Putamen (tissue), 1 donor: ENCODE measurements around the gene HERPUD1.
"Not testable (repeated sequence)": the region's sequence is repeated elsewhere in the genome, so short reads cannot be mapped to it uniquely, and the experiment has no call there.

Experiments
- DNase-seq: peaks from one replicate; pipeline ENCODE4 v3.0.0-alpha.2; 2016; ENCODE audit warnings: low spot score

Gene HERPUD1

DNA sequence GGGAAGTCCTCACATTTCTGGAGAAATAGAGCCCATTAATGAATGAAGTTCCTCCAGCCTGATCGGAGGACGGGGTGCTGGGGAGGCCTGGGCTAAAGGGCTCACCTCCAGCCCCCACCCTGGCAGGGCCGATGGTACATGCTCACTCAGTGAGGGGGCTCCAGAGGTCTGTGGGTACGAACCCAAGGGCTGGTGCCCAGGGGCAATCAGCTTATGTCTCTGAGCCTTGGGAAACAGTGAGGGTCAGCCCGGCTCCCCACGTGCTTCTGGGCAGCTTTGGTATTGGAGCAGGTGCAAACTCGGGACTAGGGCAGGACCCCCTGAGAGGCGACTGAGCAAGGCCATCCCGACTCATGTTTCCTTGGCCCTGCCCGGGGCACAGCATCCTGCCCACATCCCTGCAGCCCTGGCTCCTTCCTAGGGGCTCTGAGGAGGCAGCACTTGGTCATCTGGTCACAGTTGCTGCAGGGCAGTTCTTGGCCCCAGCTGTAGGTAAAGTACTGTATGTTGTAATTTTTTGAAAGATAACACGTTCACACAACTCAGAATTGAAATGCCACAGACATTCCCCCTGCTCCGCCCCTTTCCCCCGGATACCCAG lies 28.8 kb downstream of the HERPUD1 start:
- no peak for DNase-seq

DNA sequence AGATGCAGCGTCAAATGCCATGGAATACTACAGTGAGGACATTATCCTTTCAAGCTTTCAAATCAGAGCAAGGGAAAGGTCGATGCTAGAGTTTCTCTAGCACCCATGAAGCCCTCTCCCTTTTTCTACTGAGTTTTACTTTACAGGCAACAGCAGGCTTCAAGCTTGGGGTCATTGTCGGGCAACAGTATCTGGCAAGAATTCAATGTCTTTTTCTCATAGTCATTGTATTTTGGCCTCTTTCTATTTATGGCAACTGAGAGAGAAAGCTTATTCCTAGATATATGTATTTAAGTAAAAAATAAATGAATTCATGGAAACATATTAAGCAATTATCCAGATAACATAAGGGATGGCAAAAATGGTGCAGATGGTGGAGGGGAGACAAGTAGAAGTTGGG lies 29.4 kb downstream of the HERPUD1 start:
- DNase-seq, result no peak

DNA sequence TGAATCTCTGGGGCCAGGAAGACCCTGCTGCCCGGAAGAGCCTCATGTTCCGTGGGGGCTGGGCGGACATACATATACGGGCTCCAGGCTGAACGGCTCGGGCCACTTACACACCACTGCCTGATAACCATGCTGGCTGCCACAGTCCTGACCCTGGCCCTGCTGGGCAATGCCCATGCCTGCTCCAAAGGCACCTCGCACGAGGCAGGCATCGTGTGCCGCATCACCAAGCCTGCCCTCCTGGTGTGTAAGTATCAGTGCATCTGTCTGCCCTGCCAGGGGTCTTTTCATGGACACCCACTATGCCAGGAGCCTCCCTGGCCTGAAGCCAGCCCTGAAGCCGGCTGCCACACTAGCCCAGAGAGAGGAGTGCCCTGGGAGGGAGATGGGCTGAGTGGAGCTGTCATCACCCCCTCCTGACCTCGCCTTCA lies 29.9 kb downstream of the HERPUD1 start, which contains the start of gene CETP:
CETP (plus strand) TSS at position 100 of the 431 bp plus-strand sequence; CDS start at position 130, 30 bp downstream.
- no peak for DNase-seq

DNA sequence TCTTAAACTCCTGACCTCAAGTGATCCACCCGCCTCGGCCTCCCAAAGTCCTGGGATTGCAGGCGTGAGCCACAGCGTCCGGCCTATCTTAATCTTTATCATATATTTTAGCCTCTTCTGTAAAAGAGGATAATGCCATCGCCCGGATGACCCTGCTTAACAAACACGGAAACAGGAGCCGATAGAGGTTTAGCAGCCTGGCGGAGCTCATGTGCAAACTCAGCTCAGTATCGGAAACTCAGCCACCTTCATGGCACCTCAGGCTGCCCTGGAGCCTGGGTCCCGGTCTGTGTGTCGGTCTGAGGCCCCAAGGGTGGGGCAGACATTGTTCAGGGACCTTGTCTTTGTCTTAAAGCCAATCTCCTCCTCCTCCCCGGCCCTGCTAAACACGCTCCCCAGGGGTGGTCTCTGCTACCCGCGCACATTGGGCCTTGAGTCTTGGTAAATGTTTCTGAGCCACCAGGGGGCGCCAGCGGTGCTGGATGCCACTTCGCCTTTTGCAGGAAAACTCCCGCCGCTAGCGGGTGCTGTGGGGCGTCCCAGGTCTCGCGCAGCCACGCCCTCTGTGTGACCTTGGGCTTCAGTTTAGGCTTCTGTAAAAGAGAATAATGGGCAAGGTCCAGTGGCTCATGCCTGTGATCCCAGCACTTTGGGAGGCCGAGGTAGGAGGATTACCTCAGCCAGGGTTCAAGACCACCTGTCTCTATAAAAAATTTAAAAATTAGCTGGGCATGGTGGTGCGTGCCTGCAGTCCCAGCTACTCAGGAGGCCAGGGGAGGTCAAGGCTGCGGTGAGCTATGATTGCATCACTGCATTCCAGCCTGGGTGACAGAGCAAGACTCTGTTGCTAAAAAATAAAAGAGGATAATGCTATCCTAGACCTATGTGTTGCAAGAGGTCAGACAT lies 32.6 kb downstream of the HERPUD1 start:
- peak; percentile 58 for DNase-seq

DNA sequence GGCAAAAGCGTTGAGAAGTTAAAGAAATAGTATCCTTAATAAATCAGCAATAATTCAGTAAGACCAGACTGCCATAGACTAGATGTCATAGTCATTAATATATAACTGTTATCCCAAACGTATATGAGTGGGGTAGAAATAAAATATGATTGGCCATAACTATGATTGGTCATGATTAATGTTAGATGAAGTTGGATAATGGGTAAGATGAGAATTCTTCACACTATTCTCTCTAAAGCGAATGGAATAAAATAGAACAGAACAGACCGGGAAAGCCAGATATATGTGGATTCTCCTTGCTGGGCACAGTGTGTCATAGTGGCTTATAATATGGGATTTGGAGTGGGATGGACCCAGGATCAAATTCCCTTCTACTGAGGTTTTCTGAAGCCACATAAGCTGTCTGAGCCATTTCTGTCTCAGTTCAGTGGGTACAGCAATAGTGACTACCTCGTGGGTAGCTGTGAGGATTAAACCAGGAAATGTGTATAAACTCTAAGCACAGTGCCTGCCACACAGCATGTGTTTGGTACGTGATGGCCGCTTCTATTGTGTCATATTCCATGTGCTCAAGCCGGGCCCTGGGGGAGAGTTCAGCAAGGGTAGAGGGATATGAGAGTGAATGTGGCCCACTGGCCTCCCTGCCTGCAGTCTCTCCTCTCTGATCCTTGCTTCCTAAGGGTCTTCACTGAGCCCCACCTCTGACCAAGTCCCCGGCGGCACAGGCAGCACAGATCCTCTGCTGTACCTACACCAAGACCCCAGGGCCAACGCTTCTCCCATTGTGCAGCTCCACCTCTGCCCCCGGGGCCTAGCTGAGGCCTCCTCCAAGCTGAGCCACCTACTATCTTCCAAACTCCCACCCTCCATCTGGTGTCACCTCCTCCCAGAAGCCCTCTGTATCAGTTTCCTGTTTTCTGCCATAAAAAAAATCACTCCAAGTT lies 33.5 kb downstream of the HERPUD1 start:
- DNase-seq, result no peak

DNA sequence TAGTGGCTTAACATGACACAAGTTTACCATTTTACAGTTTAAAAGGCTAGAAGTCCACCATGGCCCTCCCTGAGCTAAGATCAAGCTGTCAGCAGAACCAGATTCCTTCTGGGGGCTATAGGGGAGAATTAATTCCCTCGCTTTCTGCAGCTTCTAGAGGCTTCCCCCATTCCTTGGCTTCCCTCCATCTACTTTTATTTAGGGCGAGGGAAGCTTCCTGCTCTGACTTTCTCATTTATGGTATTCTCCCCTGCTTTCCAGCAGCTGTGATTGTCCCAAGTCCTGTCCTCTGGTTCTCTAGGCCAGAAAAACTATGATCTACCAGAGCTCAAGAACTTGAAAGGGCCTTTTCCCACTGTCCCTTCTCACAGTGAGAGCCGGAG lies 34.1 kb downstream of the HERPUD1 start:
- DNase-seq, result no peak

DNA sequence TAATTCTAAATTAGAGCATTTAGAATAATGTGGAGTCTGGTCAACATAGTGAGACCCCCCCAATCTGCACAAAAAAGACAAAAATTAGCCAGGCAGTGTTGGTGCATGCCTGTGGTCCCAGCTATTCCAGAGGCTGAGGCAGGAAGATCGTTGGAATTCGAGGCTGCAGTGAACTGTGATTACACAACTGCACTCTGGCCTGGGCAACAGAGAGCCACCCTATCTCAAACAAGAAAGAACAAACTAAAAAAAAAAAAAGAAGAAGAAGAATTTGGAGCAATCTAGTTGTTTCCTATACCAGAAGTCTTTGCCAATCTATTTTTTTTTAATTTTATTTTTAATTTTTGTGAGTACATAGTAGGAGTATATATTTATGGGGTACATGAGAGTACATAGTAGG lies 35.8 kb downstream of the HERPUD1 start:
- DNase-seq, result no peak

DNA sequence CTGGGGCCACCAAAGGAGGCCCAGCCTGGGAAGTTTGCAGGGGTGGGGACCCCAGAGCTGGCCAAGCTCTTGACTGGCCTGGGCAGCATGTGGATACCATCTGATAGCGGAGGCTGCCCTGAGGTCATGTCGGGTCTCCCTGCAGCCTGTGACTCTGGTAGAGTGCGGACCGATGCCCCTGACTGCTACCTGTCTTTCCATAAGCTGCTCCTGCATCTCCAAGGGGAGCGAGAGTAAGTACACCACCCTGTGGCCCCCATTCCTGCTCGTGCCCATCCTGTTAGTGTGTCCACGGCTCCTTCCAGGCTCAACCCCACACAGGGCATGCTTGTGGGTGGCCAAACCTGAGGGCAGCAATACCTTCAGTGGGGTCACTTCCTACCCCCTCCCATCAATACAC lies 37.8 kb downstream of the HERPUD1 start:
- DNase-seq, result no peak

DNA sequence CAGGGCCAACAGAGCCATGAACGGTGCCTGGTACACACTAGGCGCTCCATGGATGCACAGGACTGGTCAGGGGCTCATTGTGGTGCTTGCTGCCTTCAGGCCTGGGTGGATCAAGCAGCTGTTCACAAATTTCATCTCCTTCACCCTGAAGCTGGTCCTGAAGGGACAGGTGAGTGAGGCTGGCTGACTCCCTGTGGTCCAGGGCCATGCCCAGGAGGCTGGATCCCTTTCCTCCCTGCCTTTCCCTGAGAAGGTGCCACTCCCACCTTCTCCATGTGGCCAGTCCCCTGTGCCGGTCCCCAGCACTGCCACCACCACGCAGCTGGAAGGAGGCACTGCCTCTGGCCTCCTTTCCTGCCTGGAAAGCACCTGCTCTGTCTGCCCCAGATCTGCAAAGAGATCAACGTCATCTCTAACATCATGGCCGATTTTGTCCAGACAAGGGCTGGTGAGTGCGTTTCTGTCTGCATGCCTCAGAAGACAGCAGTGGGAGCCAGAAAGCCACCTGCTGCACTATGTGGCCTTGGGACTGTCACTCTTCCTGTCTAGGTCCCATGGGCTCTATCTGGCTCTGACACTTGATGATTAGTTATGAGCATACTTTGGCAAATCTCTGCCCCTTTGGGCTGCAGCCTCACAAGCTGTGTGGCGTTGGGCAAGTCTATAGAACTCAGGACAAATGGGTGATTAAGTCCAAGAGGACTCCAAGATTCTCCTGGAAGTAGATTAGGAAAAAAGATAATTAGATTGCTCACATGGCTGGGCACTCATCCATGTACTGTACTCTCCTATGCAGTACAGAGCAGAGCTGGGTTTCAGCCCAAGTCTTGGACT lies 39.2 kb downstream of the HERPUD1 start:
- DNase-seq, result no peak

DNA sequence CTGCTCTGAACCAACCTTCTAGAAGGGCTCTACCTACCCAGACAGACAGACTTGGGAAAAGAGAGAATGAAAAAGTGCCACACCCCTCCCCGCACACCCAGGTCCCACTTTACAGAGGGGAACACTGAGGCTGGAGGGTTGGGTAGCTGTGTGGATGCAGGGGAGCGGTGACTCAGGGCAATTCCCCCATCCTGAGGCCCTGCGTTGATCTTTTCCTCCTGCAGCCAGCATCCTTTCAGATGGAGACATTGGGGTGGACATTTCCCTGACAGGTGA lies 39.8 kb downstream of the HERPUD1 start:
- DNase-seq, result no peak

DNA sequence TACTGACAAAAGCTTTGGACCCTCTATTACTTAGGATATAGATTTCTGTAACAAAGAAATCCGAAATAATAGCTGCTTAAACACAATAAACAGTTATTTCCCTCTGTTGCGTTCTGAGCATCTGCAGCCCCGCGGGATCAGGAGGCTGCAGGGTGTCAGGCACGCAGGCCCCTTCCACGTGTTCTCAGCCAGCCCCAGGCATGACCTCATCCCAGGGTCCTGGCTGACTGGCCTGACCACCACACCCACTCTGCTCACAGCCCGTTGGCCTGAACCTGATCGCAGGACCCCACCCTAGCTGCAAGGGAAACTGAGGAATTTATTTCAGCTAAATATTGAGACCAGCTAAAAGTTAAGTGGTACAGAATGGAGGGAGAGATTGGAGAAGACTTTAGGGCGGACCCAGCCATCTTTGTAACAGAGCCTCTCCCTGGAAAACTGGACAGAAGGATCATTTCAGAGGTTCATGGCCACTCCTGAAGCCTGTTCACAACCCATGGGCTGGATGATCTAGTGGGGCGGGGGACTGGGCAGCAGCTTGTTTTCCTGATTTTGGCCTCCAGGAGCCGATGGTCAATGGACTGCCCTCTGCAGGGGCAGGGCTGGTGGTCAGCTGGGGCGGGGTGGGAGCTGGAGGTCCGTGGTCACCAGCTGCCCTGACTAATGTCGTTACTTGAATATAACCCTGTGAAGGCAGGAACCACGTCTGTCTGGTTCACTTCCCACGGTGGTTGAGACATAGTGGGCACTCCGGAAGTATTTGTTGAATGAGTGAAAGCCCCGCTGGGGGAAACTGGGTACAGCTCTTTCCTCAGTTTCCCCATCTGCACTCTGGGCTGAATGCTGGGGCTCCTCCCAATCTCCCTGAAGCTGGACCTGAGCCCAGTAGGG lies 40.7 kb downstream of the HERPUD1 start:
- DNase-seq, result no peak

DNA sequence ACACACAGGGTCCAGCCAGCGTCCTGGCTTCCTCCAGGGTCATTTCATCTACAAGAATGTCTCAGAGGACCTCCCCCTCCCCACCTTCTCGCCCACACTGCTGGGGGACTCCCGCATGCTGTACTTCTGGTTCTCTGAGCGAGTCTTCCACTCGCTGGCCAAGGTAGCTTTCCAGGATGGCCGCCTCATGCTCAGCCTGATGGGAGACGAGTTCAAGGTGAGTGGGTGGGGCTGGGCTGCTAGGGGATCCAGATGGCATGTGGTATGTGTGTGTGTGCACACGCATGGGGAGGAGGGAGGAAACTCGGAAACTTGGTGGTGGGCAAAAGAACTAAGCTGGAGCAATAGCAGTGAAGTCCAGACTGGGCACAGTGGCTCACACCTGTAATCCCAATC lies 41.4 kb downstream of the HERPUD1 start:
- no peak for DNase-seq

DNA sequence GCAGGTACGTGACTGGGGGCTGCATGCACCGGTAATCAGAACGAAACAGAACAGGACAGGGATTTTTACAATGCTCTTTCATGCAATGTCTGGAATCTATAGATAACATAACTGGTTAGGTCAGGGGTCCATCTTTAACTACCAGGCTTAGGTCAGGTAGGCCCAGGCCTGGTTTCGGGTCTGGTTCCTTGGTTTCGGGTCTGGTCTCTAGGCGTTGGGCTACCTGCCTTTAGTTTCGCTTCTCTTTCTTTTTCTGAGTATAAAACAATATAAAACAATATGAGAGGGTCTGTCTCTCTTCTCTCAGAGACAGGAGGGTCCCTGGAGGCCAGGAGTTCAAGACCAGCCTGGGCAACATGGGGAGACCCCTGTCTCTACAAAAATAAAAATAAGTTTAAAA lies 42.0 kb downstream of the HERPUD1 start:
- not testable (repeated sequence) for DNase-seq

DNA sequence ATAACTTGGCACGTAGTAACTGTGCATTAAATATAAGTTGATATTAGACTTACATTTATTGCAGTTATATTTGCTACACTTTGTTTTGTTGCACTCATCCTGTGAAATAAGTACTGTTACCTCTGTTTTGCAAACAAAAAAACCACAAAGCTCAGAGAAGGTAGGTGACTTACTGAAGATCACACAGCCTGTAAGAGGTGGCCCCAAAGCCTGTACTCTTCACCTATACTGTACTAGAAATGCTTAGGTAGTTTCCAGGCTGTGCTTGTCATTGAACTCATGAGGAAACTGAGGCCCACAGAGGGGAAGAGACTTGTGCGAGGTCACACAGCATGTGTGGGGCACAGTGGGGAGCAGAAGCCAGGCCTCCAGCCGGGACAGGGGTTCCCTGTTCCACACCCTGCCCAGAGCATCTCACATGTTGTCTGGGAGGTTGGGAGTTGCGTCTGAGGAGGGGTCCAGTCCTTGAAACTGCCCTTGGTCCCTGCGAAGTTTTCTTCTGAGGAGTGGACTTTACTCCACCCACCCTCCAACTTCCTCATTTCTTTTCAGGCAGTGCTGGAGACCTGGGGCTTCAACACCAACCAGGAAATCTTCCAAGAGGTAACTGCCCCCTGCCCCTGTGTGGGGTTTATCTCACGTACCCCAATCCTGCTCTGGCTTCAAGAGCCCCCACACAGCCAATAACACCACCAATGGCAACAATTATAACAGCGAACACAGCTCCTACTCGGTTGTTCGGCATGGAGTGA lies 42.8 kb downstream of the HERPUD1 start:
- no peak for DNase-seq

DNA sequence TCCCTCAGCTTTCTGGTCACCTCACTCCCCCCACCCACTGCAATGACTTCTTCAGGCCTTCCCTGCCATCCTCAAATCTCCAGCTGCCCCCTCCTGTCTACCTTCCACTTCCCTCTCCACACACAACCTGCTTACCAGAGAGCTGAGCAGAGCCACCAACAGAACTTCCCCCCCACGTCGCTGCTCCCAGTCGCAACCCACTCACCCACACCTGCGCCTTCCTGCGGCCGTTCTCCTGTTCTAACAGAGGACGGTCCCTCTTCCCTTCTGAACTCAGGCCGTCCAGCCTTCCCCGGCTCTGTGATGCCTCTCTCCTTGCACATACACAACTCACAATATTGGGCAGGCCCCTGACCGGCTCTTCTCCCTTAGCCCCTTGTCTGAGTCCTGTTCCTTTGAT lies 43.8 kb downstream of the HERPUD1 start:
- DNase-seq, result no peak

DNA sequence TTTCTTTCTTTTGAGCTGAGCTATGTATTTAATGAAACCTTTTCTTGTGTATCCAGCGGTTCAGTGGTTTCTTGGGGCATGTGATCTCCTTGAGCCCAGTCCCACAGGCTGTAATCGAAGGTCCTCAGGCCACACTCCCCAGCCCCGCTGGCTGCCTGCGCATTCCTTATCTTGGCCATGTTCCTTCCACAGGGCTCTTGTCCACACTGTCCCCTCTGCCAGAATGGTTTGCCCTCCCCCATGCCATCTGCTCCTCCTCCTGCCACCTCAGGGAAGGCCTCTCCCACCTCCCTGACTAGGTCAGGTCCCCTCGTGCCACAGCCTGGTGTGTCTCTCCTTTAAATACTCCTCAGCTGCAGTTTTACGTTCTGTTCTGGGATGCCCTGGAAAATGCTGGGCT lies 45.3 kb downstream of the HERPUD1 start:
- DNase-seq, result no peak

DNA sequence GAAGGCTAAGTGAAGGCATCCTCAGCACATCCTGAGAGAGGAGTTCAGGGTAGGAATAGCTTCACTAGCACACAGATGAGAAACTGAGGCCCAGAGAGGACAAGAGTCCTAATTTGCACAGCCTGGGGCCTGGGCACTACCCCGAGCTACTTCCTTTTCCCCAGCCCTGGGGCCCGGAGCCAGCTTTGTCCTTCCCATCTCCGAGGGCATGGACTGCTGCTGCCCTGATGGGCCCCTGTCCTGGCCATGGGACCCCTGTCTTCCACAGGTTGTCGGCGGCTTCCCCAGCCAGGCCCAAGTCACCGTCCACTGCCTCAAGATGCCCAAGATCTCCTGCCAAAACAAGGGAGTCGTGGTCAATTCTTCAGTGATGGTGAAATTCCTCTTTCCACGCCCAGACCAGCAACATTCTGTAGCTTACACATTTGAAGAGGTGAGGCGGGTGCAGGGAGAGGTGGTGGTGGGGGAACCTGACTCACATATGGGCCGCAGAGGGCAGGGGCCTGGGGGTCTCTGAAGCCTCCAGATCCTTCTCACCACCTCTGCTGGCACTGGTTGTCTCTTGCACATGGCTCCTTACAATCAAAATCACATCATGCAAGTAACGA lies 46.0 kb downstream of the HERPUD1 start:
- DNase-seq, result no peak

DNA sequence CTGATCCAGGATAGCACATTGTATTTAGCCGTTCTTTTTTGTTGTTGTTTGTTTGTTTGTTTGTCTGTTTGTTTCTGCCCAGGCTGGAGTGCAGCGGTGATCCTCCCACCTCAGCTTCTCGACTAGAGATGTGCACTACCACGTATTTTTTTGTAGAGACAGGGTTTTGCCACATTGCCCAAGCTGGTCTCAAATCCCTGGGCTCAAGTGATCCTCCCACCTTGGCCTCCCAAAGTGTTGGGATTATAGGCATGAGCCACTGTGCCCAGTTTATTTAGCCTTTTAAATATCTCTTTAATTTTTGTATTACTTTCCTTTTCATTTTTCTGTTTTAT lies 48.2 kb downstream of the HERPUD1 start:
- DNase-seq, result no peak
